ENCODE data around the gene ATP8B1. TPM values are rescaled to one million over a fixed set of nuclear protein-coding genes. Genes with fewer than 3 reads are reported as not detected.

Gene ATP8B1
- total RNA-seq, 1 donor from 2014 or later: 5.7 TPM

- FAIRE-seq (no peak), DNase-seq (ENCODE audit: low spot score in 2 of 2) (no peak)
Measured at GRCh38 chr18:57794951-57795728, 8.0 kb downstream of the ATP8B1 start.

- DNase-seq (ENCODE audit: low spot score in 2 of 2) (no peak), FAIRE-seq (no peak)
Measured at GRCh38 chr18:57793302-57793986, 9.7 kb downstream of the ATP8B1 start.

- FAIRE-seq (no peak), DNase-seq (ENCODE audit: low spot score in 2 of 2) (no peak)
Measured at GRCh38 chr18:57792631-57793301, 10.3 kb downstream of the ATP8B1 start.

GRCh38 chr18:57791911-57792310, 11.2 kb downstream of the ATP8B1 start:
- FAIRE-seq (no peak), DNase-seq (ENCODE audit: low spot score in 2 of 2) (no peak)

GRCh38 chr18:57791192-57791591, 11.9 kb downstream of the ATP8B1 start:
- DNase-seq (ENCODE audit: low spot score in 2 of 2) (no peak), FAIRE-seq (no peak)

- DNase-seq (ENCODE audit: low spot score in 2 of 2) (no peak), FAIRE-seq (no peak)
Measured at GRCh38 chr18:57790316-57790715, 12.8 kb downstream of the ATP8B1 start.

- FAIRE-seq (no peak), DNase-seq (ENCODE audit: low spot score in 2 of 2) (no peak)
Measured at GRCh38 chr18:57789759-57790158, 13.4 kb downstream of the ATP8B1 start.

GRCh38 chr18:57789090-57789489, 14.0 kb downstream of the ATP8B1 start:
- FAIRE-seq: no peak

GRCh38 chr18:57787068-57787685, 15.9 kb downstream of the ATP8B1 start:
- no peak for FAIRE-seq
- no peak for DNase-seq (ENCODE audit: low spot score in 2 of 2)

More at GRCh38 chr18:57789090-57789489, 14.0 kb downstream of the ATP8B1 start:
- no peak for DNase-seq (ENCODE audit: low spot score in 2 of 2)

- FAIRE-seq: no peak
Measured at GRCh38 chr18:57785751-57786437, 17.2 kb downstream of the ATP8B1 start.

GRCh38 chr18:57784801-57785114, 18.4 kb downstream of the ATP8B1 start:
- FAIRE-seq: no peak
- DNase-seq (ENCODE audit: low spot score in 2 of 2): no peak

More at GRCh38 chr18:57785751-57786437, 17.2 kb downstream of the ATP8B1 start:
- DNase-seq (ENCODE audit: low spot score in 2 of 2): no peak

- DNase-seq (ENCODE audit: low spot score in 2 of 2): no peak
- no peak for FAIRE-seq
Measured at GRCh38 chr18:57784034-57784800, 18.9 kb downstream of the ATP8B1 start.

- no peak for FAIRE-seq
- no peak for DNase-seq (ENCODE audit: low spot score in 2 of 2)
Measured at GRCh38 chr18:57782049-57782448, 21.1 kb downstream of the ATP8B1 start.

GRCh38 chr18:57780706-57781347, 22.3 kb downstream of the ATP8B1 start:
- FAIRE-seq (no peak), DNase-seq (ENCODE audit: low spot score in 2 of 2) (no peak)

GRCh38 chr18:57780318-57780705, 22.8 kb downstream of the ATP8B1 start:
- FAIRE-seq (no peak), DNase-seq (ENCODE audit: low spot score in 2 of 2) (no peak)

GRCh38 chr18:57776767-57777166, 26.3 kb downstream of the ATP8B1 start:
- no peak for DNase-seq (ENCODE audit: low spot score in 2 of 2)
- FAIRE-seq: no peak

GRCh38 chr18:57776354-57776753, 26.8 kb downstream of the ATP8B1 start:
- no peak for FAIRE-seq
- DNase-seq (ENCODE audit: low spot score in 2 of 2): no peak

GRCh38 chr18:57775937-57776336, 27.2 kb downstream of the ATP8B1 start:
- FAIRE-seq (no peak), DNase-seq (ENCODE audit: low spot score in 2 of 2) (no peak)

- no peak for FAIRE-seq
Measured at GRCh38 chr18:57772387-57772799, 30.7 kb downstream of the ATP8B1 start.

More at GRCh38 chr18:57772387-57772799, 30.7 kb downstream of the ATP8B1 start:
- DNase-seq (ENCODE audit: low spot score in 2 of 2): no peak

Measured in frontal cortex (tissue), 4 donors.